Endothelial cell of umbilical vein (primary cell): Measurements from ENCODE around the gene AGPAT2. TPM values are rescaled to one million over a fixed set of nuclear protein-coding genes. Genes with fewer than 3 reads are reported as not detected.
A peak's percentile ranks its signal among the peaks of the same experiment; 100 is the strongest.

Source experiments
- BruUV-seq: library from RNA; stranded (reverse); fragments of 400-500 nt; replicated peaks from 2 replicates; lab custom pipeline; 2021; lab: Mats Ljungman, UMichigan
- CTCF ChIA-PET: fragments of 300-600, 350-600 bp; sonication (Branson Sonifier 250); formaldehyde crosslinking; loops from one replicate; lab custom pipeline; 2021; ENCODE audit warnings: antibody characterized with exemption, inconsistent platforms; lab: Charles Lee
- POLR2A ChIA-PET: fragments of 300-600, 350-600 bp; sonication (Branson Sonifier 250); formaldehyde crosslinking; loops from one replicate; lab custom pipeline; 2021; ENCODE audit warnings: antibody characterized with exemption, inconsistent platforms; lab: Charles Lee
- DNase-seq: peaks from one replicate; pipeline ENCODE4 v3.0.0-alpha.2; 2011; ENCODE audit warnings: low read depth, low spot score
- FAIRE-seq: peaks from 2 replicates; lab custom pipeline; 2011; peaks lifted over from hg19 to GRCh38; lab: Jason Lieb, UNC
- H2AFZ ChIP-seq: 2 replicates; pipeline ENCODE4 v1.6.0; 2012; ENCODE audit warnings: low read depth, low read length, control low read depth, inconsistent platforms
- H3K27ac ChIP-seq: 2 replicates; pipeline ENCODE4 v1.5.1; 2011; ENCODE audit warnings: low read depth, mild to moderate bottlenecking, control low read depth, low read length, moderate library complexity; ENCODE audit not compliant: insufficient read depth
- H3K27me3 ChIP-seq, 2 experiments: 2 replicates each; pipeline versions ENCODE4 v1.6.0 to v1.6.1; 2011; ENCODE audit warnings: low read length in 2 of 2, mixed read lengths in 1 of 2; ENCODE audit not compliant: control insufficient read depth in 2 of 2, insufficient read depth in 2 of 2
- H3K36me3 ChIP-seq, 2 experiments: 2 replicates in 1 of 2; 3 replicates in 1 of 2; pipeline ENCODE4 v1.5.1; 2011; ENCODE audit warnings: low read length in 2 of 2, mild to moderate bottlenecking in 1 of 2, moderate library complexity in 1 of 2; ENCODE audit not compliant: control insufficient read depth in 2 of 2, insufficient read depth in 2 of 2; ENCODE audit errors: extremely low read depth in 1 of 2
- H3K4me1 ChIP-seq: 3 replicates; pipeline ENCODE4 v1.5.1; 2011; ENCODE audit warnings: mild to moderate bottlenecking, low read length; ENCODE audit not compliant: control insufficient read depth, insufficient read depth; ENCODE audit errors: extremely low read depth
- H3K4me2 ChIP-seq: 2 replicates; pipeline ENCODE4 v1.6.1; 2011; ENCODE audit warnings: low read length, control low read depth, mixed read lengths; ENCODE audit not compliant: insufficient read depth
- H3K4me3 ChIP-seq, 3 experiments: fragments of 200-600 bp in 1 of 3; sonication (generic), shearing (Covaris generic) in 1 of 3; replicated peaks in 1 of 3; 2 replicates each; pipeline ENCODE4 v1.5.1; 2011 to 2016; ENCODE audit warnings: control low read depth in 3 of 3, low read length in 3 of 3, mild to moderate bottlenecking in 2 of 3, inconsistent platforms in 1 of 3, low read depth in 1 of 3, moderate library complexity in 1 of 3; ENCODE audit not compliant: insufficient read depth in 1 of 3
- H3K79me2 ChIP-seq: 2 replicates; pipeline ENCODE4 v1.6.0; 2012; ENCODE audit warnings: low read length, inconsistent platforms; ENCODE audit not compliant: control insufficient read depth, insufficient read depth
- H3K9ac ChIP-seq: replicated peaks from 2 replicates; pipeline ENCODE3; 2011; ENCODE audit warnings: low read length, control low read depth; ENCODE audit not compliant: insufficient read depth; ENCODE audit errors: extremely low read depth
- H3K9me1 ChIP-seq: replicated peaks from 3 replicates; pipeline ENCODE4 v1.6.0; 2011; ENCODE audit warnings: mild to moderate bottlenecking, low read length; ENCODE audit not compliant: control insufficient read depth, insufficient read depth; ENCODE audit errors: extremely low read depth
- H3K9me3 ChIP-seq: replicated peaks from 2 replicates; pipeline ENCODE4 v1.5.1; 2012; ENCODE audit warnings: low read length, inconsistent platforms; ENCODE audit not compliant: control insufficient read depth, insufficient read depth
- H4K20me1 ChIP-seq: replicated peaks from 2 replicates; pipeline ENCODE3; 2011; ENCODE audit warnings: mild to moderate bottlenecking, low read length; ENCODE audit not compliant: control insufficient read depth, insufficient read depth; ENCODE audit errors: extremely low read depth
- CTCF ChIP-seq, 2 donors: IDR thresholded peaks; 1 replicate in 1 of 2; 2 replicates in 1 of 2; pipeline ENCODE4 v1.5.1; 2011; ENCODE audit warnings: low read length in 2 of 2, mild to moderate bottlenecking in 2 of 2, moderate library complexity in 2 of 2, control low read depth in 1 of 2, inconsistent platforms in 1 of 2, low read depth in 1 of 2; ENCODE audit not compliant: insufficient read depth in 1 of 2; ENCODE audit errors: extremely low read depth in 1 of 2
- EZH2 ChIP-seq: IDR thresholded peaks from 2 replicates; pipeline ENCODE4 v1.6.1; 2012; ENCODE audit warnings: borderline replicate concordance, low read depth, mild to moderate bottlenecking, moderate library complexity, low read length, inconsistent platforms; ENCODE audit not compliant: severe bottlenecking
- FOS ChIP-seq: IDR thresholded peaks from 2 replicates; pipeline ENCODE4 v1.6.1; 2011; ENCODE audit warnings: mild to moderate bottlenecking, low read length, moderate library complexity, borderline replicate concordance; ENCODE audit not compliant: insufficient read depth
- GATA2 ChIP-seq: IDR thresholded peaks from 2 replicates; pipeline ENCODE4 v1.7.0; 2011; ENCODE audit warnings: low read depth, mild to moderate bottlenecking, moderate library complexity, mixed read lengths, low read length; ENCODE audit not compliant: insufficient read length, insufficient read depth
- JUN ChIP-seq: IDR thresholded peaks from 2 replicates; pipeline ENCODE4 v1.6.1; 2011; ENCODE audit warnings: borderline replicate concordance, low read depth; ENCODE audit not compliant: insufficient read length, insufficient read depth
- MAX ChIP-seq: IDR thresholded peaks from 2 replicates; pipeline ENCODE4 v1.6.1; 2011; ENCODE audit not compliant: insufficient read depth, insufficient read length
- MYC ChIP-seq: IDR thresholded peaks from one replicate; pipeline ENCODE4 v1.6.1; 2011; ENCODE audit warnings: mild to moderate bottlenecking, low read depth, low read length
- POLR2A ChIP-seq: IDR thresholded peaks from 2 replicates; pipeline ENCODE4 v1.6.1; 2012; ENCODE audit warnings: low read depth, mild to moderate bottlenecking, control low read depth, low read length
- POLR2AphosphoS5 ChIP-seq: IDR thresholded peaks from 2 replicates; pipeline ENCODE4 v1.6.1; 2012; ENCODE audit warnings: low read depth, mild to moderate bottlenecking, control low read depth, low read length, moderate library complexity; ENCODE audit not compliant: insufficient read depth
- dilution Hi-C: fragments of 300-500 bp; cut with MboI; formaldehyde crosslinking; loops from one replicate; pipeline ENCODE4 v1.15.0; 2019; ENCODE audit warnings: low sequenced_read_pairs; ENCODE audit not compliant: extremely low pct_ligation_motif_present
- intact Hi-C: fragments of 100-400 bp; cut with micrococcal nuclease; formaldehyde crosslinking; loops from one replicate; pipeline ENCODE4 v1.10.0; 2022
- polyA plus RNA-seq, 4 experiments: library from polyadenylated mRNA; depleted of rRNA in 3 of 4; stranded (reverse) in 3 of 4; unstranded in 1 of 4; fragments of >200 nt; gene quantifications; 2 replicates each; pipeline versions ENCODE4 v1.2.1 to v1.2.3, GENCODE V29; 2011 to 2012; ENCODE audit warnings: missing spikeins in 1 of 4
- total RNA-seq: library from RNA; stranded (reverse); gene quantifications from 2 replicates; pipeline ENCODE4 v1.2.3, GENCODE V29; 2021

AGPAT2 gene
- total and polyA plus RNA-seq, 2 donors (not counting 3 experiments of a cell fraction or from before 2014, with no cell fraction given), result 45.5 to 55.3 TPM

GRCh38 chr9:136717399-136717798 lies 30.1 kb upstream of the AGPAT2 start:
- ChIA-PET POLR2A (interaction anchor here (0.6 to 3.6 kb wide), 2 partner anchors 10 to 571 kb away, joined by 4 to 20 read pairs; no protein-coding TSS in a partner anchor), CTCF (interaction anchor here (1.4 kb wide), 1 partner anchor 46 kb away, joined by 3 read pairs; no protein-coding TSS in a partner anchor)
- H4K20me1 ChIP-seq, result no peaks in the 10 kb centered on the region
- H3K27me3 ChIP-seq, result no peaks in the 10 kb centered on the region
- no peak overlapping the region for H3K9ac ChIP-seq
- peaks cover 0 to 13% of the 10 kb centered on the region in 2 experiments for H3K36me3 ChIP-seq
- intact Hi-C loops (no loop called here), dilution Hi-C loops (no loop called here)
- no peak overlapping the region for H3K27ac ChIP-seq
- peaks cover 63% of the 10 kb centered on the region for H3K79me2 ChIP-seq
- no peak overlapping the region for H2AFZ ChIP-seq
- H3K9me3 ChIP-seq, result no peaks in the 10 kb centered on the region
- no peak overlapping the region for H3K4me2 ChIP-seq
- TF ChIP-seq JUN (no peak), POLR2A (no peak), GATA2 (no peak), MAX (no peak)
- H3K4me1 ChIP-seq, result peaks cover 67% of the 10 kb centered on the region
- H3K9me1 ChIP-seq, result no peaks in the 10 kb centered on the region
- no peak for FAIRE-seq
- no peak overlapping the region for H3K4me3 ChIP-seq
- no peak for DNase-seq
- no TSS peak for BruUV-seq

- ChIA-PET CTCF (interaction anchor here (1.0 to 2.1 kb wide), 3 partner anchors 11 to 71 kb away, joined by 3 to 16 read pairs (median 6); no protein-coding TSS in a partner anchor), POLR2A (interaction anchor here (1.9 to 3.8 kb wide), 3 partner anchors 11 to 28 kb away, joined by 7 to 32 read pairs (median 10); partner anchors contain the start of gene AGPAT2)
- Histone ChIP-seq H3K9me3 (no peaks in the 10 kb centered on the region), H3K9me1 (no peaks in the 10 kb centered on the region), H3K4me1 (peaks cover 43% of the 10 kb centered on the region), H2AFZ (no peak overlapping the region), H4K20me1 (no peaks in the 10 kb centered on the region), H3K9ac (peak overlapping the region; percentile 54), H3K79me2 (peaks cover 53% of the 10 kb centered on the region), H3K4me2 (peak overlapping the region; percentile 25), H3K4me3 (peak overlapping the region in 1 of 3 experiments; percentile 2), H3K27me3 (no peaks in the 10 kb centered on the region), H3K36me3 (peaks cover 0 to 8% of the 10 kb centered on the region in 2 experiments), H3K27ac (peak overlapping the region; percentile 96)
- no peak for TF ChIP-seq EZH2
- TF ChIP-seq POLR2A, result no peak
- TF ChIP-seq GATA2, result no peak
- TF ChIP-seq MYC, result no peak
- TF ChIP-seq POLR2AphosphoS5, result no peak
- no peak for TF ChIP-seq FOS
- no peak for TF ChIP-seq CTCF (IDR thresholded peaks at IDR 0.05; ENCODE audit: extremely low read depth in 1 of 2, insufficient read depth in 1 of 2, low read depth in 1 of 2, low read length in 2 of 2)
- TF ChIP-seq MAX, result no peak
- no peak for TF ChIP-seq JUN
- intact Hi-C loops (loop anchor here (2.0 to 5.0 kb wide), 4 partner anchors 43 to 233 kb away; partner anchors contain the start of gene SEC16A), dilution Hi-C loops (no loop called here)
- FAIRE-seq (no peak), DNase-seq (no peak)
- no TSS peak for BruUV-seq
Measured at GRCh38 chr9:136714893-136715274, 27.6 kb upstream of the AGPAT2 start.
